AG08396 (cell line): ENCODE results near the gene XRCC1.

Source experiments
- DNase-seq: peaks from one replicate; pipeline ENCODE4 v3.0.0; 2012; ENCODE audit warnings: low spot score, mixed read lengths

Gene XRCC1, protein sequence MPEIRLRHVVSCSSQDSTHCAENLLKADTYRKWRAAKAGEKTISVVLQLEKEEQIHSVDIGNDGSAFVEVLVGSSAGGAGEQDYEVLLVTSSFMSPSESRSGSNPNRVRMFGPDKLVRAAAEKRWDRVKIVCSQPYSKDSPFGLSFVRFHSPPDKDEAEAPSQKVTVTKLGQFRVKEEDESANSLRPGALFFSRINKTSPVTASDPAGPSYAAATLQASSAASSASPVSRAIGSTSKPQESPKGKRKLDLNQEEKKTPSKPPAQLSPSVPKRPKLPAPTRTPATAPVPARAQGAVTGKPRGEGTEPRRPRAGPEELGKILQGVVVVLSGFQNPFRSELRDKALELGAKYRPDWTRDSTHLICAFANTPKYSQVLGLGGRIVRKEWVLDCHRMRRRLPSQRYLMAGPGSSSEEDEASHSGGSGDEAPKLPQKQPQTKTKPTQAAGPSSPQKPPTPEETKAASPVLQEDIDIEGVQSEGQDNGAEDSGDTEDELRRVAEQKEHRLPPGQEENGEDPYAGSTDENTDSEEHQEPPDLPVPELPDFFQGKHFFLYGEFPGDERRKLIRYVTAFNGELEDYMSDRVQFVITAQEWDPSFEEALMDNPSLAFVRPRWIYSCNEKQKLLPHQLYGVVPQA

DNA sequence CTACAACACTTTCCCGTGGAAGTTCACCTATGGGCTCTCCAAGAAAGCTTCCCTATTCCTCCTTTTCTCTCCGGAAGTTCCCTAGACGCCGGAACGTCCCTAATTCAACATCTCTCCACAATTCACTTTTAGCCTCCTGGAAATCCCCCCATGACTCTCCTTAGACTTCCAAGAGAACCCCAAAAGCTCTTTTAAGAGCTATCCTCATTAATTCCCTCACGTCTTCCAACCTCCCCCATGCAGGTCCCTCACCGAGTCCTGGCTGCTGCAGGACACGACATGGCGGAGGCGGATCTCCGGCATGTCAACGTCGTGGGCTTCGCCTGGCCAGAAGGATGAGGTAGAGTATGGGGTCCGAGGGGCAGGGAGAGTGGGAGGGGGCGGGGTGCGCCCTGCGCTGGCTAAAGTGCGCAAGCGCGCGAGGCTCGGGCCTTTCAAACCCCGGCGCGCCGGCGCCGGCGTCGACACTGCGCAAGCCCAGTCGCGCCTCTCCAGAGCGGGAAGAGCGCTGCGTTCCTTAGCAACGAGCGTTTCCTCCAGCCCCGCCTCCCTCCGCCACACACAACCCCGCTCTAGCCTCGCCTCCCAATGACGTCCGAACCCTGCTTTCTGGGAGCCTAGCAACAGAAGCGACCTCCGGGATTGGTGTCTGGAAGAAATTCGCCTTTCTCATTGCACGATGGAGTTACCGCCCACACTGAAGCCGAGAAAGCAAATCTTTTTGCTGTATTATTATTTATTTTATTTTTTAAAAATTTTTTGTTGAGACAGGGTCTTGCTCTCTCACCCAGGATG lies at the start of gene XRCC1, which contains the start of gene PINLYP:
Gene XRCC1 (minus strand): TSS at position 372 of the 795 bp plus-strand sequence. CDS start 69 bp downstream, at position 303.
Gene PINLYP (plus strand): TSS at position 646 of the 795 bp plus-strand sequence. CDS start 1,391 bp downstream, outside the sequence.
- DNase-seq: peak; percentile 98

DNA sequence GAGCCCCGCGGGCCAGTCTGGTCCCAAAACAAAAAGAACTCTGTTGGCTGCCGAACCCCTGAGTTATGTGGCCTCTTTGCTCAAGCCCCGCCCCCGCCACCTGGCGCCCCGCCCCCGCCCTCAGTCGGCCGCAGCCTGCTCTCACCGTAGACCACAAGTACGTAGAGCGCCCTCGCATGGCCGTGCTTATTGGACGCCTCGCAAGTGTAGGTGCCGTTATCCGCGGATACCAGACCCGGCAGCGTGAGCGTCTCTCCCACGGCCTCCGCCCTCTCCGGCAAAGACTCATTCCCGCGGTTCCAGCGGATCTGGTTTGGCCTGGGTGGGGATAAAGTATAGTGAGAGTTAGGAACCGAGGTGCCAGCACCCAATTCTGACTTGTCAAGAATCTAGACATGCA lies 49.6 kb upstream of the XRCC1 start:
- no peak for DNase-seq

DNA sequence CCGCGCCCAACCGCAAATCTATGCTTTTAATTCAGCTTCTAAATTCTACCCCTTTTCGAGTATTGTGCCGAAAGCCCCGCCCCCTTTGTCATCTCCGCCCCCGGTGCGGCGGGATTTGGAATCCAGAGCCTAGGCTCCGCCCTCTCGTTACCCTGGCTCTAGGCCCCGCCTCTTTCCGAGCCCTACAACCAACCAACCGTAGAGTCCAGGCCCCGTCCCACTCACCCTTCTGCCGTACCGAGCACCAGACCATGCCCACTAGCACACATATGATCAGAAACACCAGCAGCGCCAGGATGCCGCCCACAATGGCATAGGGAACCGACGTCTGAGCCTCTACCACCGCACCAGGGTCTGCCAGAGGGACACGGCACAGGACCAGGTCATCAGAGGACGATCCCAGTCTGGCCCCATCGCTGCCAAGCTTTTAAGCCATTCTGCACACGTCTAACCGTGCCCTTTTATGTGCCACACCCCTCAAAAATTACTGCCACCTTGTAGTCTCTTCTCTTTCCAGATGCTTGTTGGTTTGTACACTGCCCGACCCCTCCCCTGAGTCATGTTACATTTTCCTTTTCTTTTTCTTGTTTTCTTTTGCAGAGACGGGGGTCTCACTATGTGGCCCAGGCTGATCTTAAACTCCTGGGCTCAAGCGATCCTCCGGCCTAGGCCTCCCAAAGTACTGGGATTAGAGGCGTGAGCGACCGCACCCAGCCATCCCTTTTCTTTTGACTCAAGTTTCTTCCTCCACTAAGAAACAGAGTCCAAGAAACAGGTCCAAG lies 48.8 kb upstream of the XRCC1 start:
- DNase-seq: no peak

DNA sequence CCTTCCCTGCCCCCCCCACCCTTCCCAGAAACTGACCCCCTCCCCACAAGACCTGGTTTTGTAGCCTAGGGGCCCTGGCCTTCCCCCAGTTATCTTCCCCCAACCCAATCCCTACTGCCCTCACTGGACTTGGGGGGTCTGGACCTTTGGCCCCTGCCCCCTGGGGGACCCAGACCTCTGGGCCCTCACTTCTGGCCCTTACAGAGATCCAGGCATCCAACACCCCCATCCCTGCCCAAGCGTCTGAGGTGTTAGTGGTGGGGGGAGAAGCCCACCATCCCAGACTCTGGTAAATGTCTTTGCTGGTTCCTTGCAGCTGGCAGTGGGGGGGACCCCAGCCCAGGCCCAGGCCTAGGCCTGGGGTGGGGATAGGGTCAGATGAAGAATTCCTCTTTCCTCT lies 47.6 kb upstream of the XRCC1 start:
- DNase-seq: no peak

DNA sequence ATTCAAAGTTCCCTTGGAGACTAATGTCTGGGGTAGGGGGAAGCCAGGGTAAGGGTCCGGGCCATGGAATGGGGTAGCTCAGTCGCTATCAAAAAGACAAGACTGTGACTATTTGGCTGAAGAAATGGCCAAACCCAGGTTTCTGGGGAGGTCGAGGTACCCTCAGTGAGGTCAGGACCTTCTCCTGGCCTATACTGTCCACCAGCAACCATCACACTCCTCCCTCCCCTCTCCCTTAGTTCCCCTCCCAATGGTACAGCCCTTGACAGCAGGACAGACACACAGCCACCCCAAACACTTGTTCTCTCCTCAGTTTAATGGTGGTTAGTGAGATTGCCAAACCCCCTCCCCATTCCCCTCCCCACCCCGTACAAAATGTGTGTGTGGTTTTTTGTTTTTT lies 46.7 kb upstream of the XRCC1 start:
- no peak for DNase-seq

DNA sequence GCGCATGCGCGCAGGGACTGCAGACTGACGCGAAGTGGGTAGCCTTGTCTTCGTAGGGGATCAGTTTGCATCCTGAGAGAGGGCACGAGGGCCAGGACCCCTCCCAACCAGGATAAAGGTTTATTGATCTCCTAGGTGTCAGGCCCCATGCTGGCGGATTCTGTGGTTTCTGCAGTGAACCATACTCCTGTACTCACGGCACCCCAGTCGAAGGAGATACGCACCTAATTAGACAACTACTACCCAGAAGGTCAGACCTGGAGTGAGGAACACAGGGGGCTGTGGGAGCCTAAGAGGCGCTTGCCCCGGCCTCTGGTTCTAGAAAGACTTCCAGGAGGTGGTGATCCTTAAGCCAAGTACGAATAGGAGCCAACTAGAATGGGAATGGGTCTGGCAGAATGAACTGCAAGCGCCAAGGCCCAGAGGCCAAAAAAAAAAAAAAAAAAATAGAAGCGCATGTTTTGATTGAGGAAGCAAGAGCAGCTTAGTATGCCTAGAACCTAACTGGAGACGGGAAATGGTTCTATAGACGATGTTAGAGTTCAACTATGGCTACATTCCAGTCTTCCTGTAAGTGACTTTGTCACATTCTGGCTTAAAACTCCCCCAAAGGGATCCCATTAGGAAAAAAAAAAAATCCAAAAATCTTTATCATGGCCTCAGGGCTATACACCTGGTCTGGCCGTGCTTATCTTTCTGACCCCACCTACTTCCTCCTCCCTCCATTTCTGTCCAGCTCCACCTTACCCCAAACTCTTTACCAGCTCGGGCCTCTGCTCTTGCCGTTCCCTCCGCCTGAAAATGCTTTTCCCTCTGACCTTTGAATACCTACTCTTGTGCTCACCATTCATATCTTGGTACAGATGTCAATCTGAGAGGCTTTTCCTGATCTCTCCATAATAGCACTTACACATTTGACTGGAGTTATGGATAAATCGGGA lies 45.0 kb upstream of the XRCC1 start:
- DNase-seq: no peak

DNA sequence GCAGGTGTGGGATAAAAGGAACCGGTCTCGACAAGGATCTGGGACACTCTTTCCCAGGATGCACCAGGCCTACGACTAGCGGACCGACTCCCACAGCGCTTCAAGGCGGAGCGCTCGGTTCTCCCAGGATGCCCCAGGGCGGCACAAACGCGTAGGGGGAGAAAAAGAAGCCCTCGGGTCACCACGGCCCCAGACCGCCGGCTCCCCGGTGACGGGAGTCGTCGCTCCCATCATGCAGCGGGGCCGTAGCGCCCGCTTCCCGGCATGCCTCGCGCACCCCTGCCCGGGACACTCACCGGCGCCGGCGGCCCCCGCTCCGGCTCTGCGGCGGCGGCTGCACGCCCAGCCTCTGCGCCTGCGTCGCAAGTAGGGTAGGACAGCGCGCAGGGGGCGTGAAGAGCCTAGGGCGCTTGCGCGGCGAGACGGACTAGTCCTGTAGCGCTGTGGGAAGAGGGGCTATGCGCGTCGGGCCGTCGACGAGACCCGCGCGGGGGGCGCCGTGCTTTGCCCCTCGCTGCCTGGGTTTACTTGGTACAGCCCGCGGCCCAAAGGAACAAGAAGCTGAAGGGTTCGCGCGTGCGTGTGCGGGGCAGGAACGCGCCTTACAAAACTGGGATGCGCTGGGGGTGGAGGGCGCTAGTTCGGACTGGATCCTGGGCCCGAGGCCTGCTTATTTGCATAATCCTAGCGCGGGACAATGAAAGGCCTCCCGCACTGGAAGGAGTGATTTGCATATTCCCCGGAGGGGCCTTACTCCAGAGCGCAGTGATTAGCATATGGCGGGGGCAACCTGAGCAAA lies 44.1 kb upstream of the XRCC1 start, which contains the start of gene ZNF428:
Gene ZNF428 (minus strand): TSS at position 368 of the 799 bp plus-strand sequence. CDS start 5,325 bp downstream, outside the sequence.
- DNase-seq: peak; percentile 97

DNA sequence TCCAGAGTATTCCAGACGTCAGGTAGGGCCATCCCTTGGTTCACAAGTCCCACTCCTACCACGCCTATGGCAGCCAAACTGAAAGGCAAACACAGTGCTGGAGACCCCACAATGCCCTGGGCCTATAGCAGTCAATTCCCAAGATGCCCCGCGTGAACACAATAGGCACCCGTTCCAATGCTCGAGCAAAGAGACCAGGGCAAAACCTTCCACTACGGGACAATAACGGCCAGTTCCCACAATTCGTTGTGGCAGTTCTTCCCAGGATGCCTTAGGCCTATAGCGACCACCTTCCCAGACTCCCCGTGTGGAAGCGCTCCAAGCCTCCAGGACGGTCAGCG lies 43.6 kb upstream of the XRCC1 start:
- peak; percentile 46 for DNase-seq

DNA sequence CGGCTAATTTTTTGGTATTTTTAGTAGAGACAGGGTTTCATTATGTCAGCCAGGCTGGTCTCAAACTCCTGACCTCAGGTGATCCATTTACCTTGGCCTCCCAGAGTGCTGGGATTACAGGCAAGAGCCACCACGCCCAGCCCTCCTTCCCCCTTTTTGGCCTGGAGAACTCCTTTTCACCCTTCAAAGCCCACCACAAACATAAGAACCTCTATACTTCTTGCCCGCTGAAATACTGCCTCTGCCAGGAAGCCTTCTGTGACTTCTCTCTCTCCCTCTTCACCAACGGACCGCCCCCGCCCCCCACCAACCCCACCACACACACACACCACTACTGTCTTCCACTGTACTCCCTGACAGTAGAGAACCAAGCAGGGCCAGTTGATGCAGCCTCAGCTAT lies 41.6 kb upstream of the XRCC1 start:
- no peak for DNase-seq

DNA sequence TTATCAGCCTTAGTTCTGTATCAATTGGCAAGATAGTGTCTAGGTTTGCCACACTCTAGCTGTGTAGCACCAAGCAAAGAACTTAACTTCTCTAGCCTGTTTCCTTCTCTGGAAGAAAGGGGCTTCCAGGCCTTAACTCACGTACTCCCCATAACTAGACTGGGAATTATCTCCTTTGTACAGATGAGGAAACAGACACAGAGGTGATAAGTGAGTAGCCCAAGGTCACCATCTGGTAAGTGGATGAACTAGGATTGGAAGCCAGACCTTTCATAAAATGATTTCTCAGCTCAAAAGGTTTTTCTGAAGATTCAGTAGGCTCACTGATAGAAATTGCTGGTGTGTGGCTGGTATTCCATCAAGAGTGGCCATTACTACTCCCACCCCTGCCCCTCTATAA lies 41.0 kb upstream of the XRCC1 start:
- no peak for DNase-seq

DNA sequence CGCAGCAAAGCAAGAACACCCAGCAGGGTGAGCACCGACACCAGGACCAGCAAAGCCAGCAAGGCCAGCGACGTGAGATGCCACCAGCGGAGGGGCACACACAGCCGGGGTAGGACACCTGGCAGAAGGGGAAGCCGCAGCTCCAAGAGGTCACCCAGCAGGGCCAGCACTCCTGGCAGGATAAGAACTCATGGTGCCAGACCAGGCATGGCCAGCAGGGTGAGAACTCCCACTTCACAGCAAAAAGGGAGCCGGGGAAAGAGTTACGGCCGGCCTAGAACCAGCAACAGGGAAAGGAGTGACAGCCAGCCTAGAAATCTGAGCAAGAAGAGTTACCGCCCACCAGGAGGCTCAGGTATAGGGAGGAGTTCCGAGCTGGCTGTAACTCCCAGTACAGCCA lies 37.0 kb upstream of the XRCC1 start:
- DNase-seq: no peak

DNA sequence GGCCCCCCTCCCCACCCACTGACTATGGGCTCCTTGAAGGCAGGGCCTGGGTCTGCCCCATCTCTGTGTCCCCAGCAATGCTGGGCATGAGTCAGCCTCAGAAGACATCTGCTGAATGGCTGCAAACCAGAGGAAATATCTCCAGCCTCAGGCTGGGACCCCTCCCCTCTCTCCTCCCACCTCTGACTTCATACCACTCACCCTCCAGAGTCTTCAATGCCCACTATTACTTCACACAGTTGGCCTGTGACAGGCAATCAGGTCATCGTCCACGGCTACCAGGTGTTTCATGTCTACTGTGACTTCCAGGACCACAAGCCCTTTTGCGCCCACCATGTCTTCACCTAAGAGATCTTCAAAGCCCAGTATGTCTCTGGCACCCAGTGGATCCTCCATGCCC lies 36.5 kb upstream of the XRCC1 start, which contains the start of gene SRRM5:
Gene SRRM5 (plus strand): TSS at position 301 of the 400 bp plus-strand sequence. CDS start 34 bp downstream, at position 335.
- DNase-seq: no peak

DNA sequence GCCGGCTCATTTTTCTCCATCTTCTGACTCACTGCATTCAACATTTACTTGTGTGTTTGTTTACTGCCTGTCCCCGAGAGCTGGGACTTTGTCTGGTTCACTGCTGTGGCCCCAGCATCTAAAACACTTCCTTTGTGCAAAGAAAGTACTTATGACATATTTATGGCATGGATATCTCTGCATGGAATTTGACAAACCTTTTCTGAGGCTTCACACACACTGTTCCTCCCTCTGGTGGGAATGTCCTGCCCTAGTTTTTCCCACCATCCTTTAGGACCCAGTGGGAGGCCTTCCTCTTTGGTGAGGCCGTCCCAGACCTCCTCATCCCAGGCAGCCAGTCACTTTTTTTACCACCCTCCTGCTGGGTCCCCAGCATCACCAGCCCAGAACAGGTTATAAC lies 35.2 kb upstream of the XRCC1 start:
- no peak for DNase-seq

DNA sequence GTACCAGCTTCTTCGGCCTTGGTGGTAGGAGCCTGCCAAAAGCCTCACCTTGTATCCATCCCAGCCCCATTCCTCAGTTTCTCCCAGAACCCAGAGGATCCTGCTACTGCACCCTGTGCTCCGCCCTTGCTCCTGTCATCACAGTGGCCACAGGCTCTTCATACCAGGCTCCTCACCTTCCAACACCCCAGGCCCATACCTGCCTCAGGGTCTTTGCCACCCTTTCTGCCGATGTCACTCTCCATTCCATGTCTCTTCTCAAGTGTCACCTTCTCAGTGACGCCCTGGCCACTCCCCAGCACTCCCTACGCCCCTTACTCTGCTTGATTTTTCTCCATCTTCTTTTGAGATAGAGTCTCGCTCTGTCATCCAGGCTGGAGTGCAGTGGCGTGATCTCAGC lies 34.5 kb upstream of the XRCC1 start:
- no peak for DNase-seq

DNA sequence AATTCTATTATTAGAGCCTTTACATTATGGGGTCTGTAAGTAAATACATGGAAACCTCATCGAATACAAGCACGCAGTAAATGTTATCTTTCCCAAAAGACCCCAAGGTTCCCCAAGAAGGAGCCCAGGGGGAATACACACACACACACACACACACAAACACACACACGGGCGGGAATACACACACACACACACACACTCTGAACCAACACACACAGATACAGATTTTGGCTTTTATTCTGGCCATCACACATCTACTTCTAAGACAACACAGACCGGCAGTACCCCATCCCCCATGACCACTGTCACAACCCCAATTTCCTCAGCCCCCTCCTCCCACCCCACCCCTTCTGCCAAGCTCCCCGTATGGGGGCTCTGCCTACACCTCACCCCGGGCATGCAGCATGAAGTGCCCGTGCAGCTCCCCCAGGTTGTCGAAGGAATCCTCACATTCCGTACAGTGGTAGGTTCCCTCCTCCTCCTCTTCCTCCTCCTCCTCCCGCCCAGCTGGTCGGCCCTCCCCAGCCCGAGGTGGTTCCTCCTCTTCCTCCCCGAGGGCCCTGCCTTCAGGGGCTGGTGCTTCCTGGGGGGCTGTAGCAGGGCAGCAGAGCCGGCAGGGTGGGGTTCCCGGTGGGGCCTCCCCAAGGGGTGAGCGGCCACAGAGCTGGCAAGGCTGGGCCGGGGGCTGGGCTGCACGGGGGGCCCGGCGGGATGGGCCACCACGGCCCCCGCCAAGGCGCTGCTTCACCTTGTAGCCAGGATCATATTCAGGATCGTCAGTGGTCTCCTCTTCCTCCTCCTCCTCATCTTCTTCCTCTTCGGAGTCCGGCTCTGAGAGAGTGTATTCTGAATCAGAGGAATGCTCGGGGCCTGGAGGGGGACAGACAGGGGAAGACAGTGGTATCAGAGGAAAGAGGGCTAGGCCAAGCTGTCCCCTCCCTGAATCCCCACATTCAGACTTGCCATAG lies 32.2 kb upstream of the XRCC1 start:
- no peak for DNase-seq

DNA sequence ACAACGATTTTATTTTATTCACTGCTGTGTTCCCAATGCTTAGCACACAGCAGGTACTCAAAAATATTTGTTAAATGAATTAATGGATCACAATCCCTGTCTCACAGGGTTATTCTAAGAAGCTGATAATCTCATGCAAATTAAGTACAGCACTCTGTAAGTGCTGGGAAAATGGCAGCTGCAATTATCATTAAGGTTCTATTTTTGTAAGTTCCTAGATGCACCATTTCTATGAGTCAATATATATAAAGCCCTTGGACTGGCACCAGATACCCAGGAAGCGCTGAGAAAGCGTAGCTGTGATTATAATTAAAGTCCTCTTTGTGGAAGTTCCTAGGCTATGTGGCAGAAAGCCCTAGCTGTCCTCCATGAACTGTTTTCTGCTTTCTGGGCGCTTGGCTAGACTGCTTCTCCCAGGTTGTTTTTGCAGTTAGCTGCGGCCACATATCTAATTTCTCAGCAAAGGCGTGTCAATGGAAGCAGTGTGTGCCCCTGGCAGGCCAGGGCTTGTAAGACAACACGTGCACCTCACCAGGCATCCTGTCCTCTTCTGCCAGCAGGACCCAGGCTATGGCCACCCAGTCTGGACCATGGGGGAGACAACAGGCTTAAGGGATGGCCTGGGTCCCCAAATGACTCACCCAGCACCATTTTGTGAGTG lies 31.4 kb upstream of the XRCC1 start:
- no peak for DNase-seq

DNA sequence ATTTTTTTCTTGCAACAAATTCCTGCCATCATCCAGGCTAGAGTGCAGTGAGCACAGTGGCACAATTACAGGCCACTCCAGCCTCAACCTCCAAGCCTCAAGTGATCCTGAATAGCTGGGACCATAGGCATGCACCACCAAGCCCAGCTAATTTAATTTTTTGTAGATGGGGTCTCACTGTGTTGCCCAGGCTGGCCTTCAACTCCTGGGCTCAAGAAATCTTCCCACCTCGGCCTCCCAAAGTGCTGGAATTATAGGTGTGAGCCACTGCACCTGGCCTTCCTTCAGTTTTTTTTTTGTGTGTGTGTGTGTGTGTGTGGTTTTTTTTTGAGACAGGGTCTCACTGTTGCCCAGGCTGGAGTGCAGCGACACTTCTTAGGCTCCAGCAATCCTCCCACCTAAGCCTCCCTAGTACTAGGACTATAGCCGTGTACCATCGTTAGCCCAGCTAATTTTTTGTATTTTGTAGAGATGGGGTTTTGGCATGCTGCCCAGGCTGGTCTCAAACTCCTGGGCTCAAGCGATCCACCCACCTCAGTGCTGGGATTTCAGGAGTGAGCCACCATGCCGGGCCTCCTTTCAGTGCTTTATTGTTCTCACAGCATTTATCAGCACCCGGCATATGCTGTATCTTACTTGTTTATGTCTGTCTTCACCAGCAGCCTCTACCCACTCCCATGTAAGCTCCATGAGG lies 30.7 kb upstream of the XRCC1 start:
- DNase-seq: no peak
